ENCODE results near the gene PPP6R2.

GRCh38 chr22:50416996-50417395 lies 73.9 kb downstream of the PPP6R2 start:
- TF ChIP-seq EZH2 (IDR thresholded peaks at IDR 0.05; ENCODE audit: low read depth, low read length, severe bottlenecking) (no peak), POLR2A (IDR thresholded peaks at IDR 0.05; ENCODE audit: control extremely low read depth in 1 of 2, low read depth in 2 of 2, low read length in 2 of 2) (no peak), TCF12 (IDR thresholded peaks at IDR 0.05; ENCODE audit: low read depth, low read length) (no peak), MAFK (IDR thresholded peaks at IDR 0.05; ENCODE audit: low read depth, low read length) (no peak), ZNF274 (IDR thresholded peaks at IDR 0.05; ENCODE audit: borderline replicate concordance, extremely low read depth, low read length) (no peak)
- TF ChIP-seq, protein P1, sequence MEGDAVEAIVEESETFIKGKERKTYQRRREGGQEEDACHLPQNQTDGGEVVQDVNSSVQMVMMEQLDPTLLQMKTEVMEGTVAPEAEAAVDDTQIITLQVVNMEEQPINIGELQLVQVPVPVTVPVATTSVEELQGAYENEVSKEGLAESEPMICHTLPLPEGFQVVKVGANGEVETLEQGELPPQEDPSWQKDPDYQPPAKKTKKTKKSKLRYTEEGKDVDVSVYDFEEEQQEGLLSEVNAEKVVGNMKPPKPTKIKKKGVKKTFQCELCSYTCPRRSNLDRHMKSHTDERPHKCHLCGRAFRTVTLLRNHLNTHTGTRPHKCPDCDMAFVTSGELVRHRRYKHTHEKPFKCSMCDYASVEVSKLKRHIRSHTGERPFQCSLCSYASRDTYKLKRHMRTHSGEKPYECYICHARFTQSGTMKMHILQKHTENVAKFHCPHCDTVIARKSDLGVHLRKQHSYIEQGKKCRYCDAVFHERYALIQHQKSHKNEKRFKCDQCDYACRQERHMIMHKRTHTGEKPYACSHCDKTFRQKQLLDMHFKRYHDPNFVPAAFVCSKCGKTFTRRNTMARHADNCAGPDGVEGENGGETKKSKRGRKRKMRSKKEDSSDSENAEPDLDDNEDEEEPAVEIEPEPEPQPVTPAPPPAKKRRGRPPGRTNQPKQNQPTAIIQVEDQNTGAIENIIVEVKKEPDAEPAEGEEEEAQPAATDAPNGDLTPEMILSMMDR (IDR thresholded peaks at IDR 0.05; ENCODE audit: control extremely low read depth in 1 of 3, insufficient read depth in 1 of 3, low read depth in 1 of 3, low read length in 3 of 3) = no peak
